HepG2 (cell line): Measurements from ENCODE around the gene RTN1.
A peak's percentile ranks its signal among the peaks of the same experiment; 100 is the strongest.

Source experiments
- EZH2 ChIP-seq: conservative IDR thresholded peaks from 2 replicates; pipeline ENCODE4 v1.6.1; 2012; ENCODE audit warnings: mild to moderate bottlenecking, low read depth, low read length, moderate library complexity
- GABPA ChIP-seq, 2 experiments: IDR thresholded peaks; 2 replicates each; pipeline ENCODE4 v1.6.1; 2011 to 2016; ENCODE audit warnings: low read depth in 2 of 2, low read length in 1 of 2, missing biosample characterization in 1 of 2, missing genetic modification characterization in 1 of 2
- GATAD2A ChIP-seq: IDR thresholded peaks from 2 replicates; pipeline ENCODE4 v1.6.1; 2016
- HDAC2 ChIP-seq: sonication (generic); formaldehyde crosslinking; IDR thresholded peaks from 2 replicates; pipeline ENCODE4 v1.4.0; 2020; ENCODE audit warnings: missing genetic modification reagents
- KAT2B ChIP-seq: fragments of 150-350 bp; IDR thresholded peaks from 2 replicates; pipeline ENCODE4 v1.6.1; 2014; ENCODE audit warnings: low read depth, low read length, borderline replicate concordance
- POLR2AphosphoS5 ChIP-seq: IDR thresholded peaks from 2 replicates; pipeline ENCODE4 v1.6.1; 2012; ENCODE audit warnings: low read depth, low read length
- TMF1 ChIP-seq: sonication (generic); formaldehyde crosslinking; IDR thresholded peaks from 2 replicates; pipeline ENCODE4 v1.8.1; 2022; ENCODE audit warnings: low read depth, missing genetic modification reagents
- TF ChIP-seq, protein P1 (sequence below): sonication (generic); formaldehyde crosslinking; IDR thresholded peaks from 2 replicates; pipeline ENCODE4 v1.5.0; 2020; ENCODE audit warnings: mild to moderate bottlenecking, missing genetic modification reagents, moderate library complexity
- TF ChIP-seq, protein P2 (sequence below): IDR thresholded peaks from 2 replicates; pipeline ENCODE4 v1.6.1; 2016; ENCODE audit warnings: mild to moderate bottlenecking

DNA sequence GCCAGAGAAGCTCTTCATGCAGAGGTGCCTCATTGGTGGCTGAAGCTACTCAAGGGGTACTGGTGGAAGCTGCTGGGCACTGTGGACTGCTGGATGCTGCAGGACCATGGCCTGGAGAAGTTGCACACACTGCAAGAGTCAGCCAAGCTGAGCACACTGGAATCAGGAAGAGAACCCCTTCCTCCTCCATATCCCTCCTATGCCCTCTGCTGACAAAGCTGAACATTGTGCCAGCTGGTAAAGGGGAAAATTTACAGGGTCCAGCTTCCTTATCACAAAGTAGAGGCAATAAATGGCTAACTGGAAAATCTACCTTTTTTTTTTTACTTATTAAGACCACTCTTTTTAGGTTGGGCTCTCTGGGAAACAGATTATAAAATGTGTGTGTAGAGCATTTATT is 300.5 kb downstream of the RTN1 start:
- TF ChIP-seq, protein P1, sequence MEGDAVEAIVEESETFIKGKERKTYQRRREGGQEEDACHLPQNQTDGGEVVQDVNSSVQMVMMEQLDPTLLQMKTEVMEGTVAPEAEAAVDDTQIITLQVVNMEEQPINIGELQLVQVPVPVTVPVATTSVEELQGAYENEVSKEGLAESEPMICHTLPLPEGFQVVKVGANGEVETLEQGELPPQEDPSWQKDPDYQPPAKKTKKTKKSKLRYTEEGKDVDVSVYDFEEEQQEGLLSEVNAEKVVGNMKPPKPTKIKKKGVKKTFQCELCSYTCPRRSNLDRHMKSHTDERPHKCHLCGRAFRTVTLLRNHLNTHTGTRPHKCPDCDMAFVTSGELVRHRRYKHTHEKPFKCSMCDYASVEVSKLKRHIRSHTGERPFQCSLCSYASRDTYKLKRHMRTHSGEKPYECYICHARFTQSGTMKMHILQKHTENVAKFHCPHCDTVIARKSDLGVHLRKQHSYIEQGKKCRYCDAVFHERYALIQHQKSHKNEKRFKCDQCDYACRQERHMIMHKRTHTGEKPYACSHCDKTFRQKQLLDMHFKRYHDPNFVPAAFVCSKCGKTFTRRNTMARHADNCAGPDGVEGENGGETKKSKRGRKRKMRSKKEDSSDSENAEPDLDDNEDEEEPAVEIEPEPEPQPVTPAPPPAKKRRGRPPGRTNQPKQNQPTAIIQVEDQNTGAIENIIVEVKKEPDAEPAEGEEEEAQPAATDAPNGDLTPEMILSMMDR (CRISPR knock-in tag): 0 out of 2 replicates have a peak, but pooled peaks have one; percentile 10
- TF ChIP-seq, protein P2, sequence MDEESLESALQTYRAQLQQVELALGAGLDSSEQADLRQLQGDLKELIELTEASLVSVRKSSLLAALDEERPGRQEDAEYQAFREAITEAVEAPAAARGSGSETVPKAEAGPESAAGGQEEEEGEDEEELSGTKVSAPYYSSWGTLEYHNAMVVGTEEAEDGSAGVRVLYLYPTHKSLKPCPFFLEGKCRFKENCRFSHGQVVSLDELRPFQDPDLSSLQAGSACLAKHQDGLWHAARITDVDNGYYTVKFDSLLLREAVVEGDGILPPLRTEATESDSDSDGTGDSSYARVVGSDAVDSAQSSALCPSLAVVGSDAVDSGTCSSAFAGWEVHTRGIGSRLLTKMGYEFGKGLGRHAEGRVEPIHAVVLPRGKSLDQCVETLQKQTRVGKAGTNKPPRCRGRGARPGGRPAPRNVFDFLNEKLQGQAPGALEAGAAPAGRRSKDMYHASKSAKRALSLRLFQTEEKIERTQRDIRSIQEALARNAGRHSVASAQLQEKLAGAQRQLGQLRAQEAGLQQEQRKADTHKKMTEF (CRISPR knock-in tag): no peak
- TF ChIP-seq TMF1 (no peak), GABPA (IDR thresholded peaks at IDR 0.05; ENCODE audit: low read depth, low read length) (no peak), GABPA (CRISPR knock-in tag; IDR thresholded peaks at IDR 0.05; ENCODE audit: low read depth) (no peak), EZH2 (no peak), GATAD2A (CRISPR knock-in tag) (no peak), KAT2B (no peak), POLR2AphosphoS5 (no peak), HDAC2 (CRISPR knock-in tag) (no peak)
